ENCODE measurements around the gene HECW1.
A peak's percentile ranks its signal among the peaks of the same experiment; 100 is the strongest.

HECW1 gene

GRCh38 chr7:43385309-43385680 lies 272.8 kb downstream of the HECW1 start:
- no peak for DNase-seq

- DNase-seq: peak; percentile 65
Measured at GRCh38 chr7:43385856-43386255, 273.4 kb downstream of the HECW1 start.

- no peak for DNase-seq
Measured at GRCh38 chr7:43387932-43388331, 275.5 kb downstream of the HECW1 start.

GRCh38 chr7:43390576-43390975 lies 278.1 kb downstream of the HECW1 start:
- DNase-seq: no peak

GRCh38 chr7:43391518-43391917 lies 279.1 kb downstream of the HECW1 start:
- no peak for DNase-seq

DNA sequence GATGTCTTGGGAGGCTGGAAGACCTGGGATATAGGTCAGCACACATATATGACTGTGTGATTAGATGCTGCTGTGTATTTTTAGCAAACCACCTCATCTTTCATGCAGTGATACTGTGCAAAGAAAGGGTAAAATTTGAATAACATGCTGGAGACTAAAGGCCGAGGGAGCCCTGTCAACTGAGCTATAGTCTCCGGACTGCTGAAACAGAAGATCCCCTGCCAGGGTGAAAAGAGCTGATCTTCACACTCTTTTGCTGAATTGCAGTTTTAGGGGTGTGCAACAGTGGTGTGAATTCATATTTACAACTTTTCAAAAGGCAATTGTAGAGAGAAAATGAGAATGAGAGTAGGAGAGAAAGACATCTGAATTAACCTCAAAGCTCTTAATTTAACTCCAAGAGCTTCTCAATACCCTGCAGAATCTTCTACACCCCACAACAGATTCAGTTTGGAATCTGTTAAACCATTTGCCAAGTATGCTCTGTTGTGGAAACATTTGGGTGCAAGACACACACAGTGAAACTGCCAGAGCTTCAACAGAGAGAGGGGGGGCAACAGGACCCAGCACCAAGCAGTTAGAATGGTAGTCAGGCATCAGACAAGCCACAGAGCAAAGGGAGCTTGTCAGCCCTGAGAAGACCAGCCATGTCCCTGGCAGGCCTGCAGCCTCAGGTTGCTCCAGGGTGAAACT lies 280.3 kb downstream of the HECW1 start:
- DNase-seq: no peak

GRCh38 chr7:43394441-43395130 lies 282.1 kb downstream of the HECW1 start:
- DNase-seq: no peak

DNA sequence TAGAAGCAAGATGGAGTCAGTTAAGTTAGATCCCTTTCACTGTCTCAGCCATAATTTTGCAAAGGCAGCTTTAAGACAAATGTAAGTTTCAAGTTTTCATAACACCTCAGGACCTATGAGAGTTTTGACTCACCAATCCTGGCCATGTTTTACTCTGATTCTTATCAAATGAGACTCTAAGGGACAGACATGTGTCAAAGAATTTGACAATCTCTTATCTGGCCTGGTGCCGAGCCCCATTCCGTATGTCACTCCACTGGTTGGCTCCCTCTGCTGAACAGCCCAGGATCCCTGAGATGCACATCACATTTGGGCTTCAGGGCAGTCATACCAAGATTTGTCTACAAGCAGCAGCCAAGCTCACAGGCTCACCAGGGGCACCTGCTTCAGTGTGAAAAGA lies 282.9 kb downstream of the HECW1 start:
- DNase-seq: no peak

DNA sequence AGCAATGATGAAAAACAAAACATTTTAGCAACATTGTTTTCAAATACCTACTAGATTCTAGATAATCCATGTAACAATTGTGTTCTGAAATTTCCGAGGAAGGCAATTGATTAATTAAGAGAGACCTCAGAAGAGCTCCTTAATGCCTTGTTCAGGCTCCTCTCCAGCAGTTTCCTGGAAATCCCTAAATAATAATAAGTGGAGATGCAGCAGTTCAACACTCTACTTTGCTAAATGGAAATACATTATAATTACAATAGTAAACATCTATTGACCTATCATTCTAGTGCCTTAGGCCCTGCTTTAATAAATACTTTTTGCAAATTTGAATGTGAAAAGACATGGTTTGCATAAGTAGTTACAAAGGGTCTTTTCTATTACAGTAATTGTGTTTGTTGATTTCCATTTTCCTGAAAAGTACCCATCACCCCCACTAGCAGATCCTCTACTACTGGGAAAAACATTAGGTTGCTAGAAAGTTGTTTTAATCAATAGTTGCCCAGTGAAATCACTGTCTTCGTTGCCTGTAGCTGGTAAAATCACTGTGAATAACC lies 283.8 kb downstream of the HECW1 start:
- no peak for DNase-seq

DNA sequence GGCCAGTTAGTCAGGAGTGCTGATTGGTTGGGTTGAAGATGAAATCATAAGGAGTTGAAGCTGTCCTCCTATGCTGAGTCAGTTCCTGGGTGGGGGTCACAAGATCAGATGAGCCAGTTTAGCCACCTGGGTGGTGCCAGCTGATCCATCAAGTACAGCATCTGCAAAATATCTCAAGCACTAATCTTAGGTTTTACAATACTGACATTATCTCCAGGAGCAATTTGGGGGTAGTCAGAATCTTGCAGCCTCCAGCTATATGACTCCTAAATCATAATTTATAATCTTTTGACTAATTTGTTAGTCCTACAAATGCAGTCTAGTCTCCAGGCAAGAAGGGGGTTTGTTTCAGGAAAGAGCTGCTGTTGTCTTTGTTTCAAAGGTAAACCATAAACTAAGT lies 286.4 kb downstream of the HECW1 start:
- no peak for DNase-seq

DNA sequence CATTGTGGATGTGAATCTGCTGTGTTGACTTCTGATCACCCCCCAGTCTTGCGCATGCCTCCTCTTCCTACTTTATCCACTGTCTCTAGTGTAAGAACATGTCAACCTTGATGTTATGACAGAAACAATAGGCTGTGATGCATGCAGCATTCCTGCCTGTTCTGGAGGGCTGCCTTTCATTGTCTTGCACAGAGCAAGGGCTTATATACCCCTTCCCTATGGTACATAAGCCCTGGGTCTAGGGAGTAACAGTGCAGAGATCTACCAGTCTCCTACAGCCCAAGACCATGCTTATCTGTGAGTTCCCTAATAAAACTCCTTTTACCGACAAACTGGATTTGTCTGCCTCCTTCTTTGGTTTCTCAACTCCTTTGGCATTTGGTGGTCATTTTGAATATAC lies 293.5 kb downstream of the HECW1 start:
- no peak for DNase-seq

DNA sequence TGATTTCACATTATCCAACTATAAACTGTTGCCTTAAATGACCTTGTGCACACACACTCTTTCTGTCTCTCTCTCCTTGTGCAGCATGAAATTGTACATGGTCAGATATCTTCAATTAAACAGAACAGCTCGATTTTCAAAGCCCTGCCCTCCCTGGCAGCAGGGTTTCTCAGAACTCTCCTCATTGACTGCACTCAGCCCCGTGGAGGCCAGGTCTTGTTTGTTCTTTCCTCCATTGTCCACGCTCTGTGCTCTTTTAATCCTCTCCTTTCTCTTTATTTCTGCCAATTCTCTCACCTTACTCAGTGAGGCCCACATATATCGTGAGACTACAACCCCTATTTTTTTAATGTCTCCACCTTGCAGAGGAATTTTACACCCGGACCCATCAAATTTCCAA lies 294.5 kb downstream of the HECW1 start:
- DNase-seq: no peak

- DNase-seq: no peak
Measured at GRCh38 chr7:43408981-43409380, 296.5 kb downstream of the HECW1 start.

DNA sequence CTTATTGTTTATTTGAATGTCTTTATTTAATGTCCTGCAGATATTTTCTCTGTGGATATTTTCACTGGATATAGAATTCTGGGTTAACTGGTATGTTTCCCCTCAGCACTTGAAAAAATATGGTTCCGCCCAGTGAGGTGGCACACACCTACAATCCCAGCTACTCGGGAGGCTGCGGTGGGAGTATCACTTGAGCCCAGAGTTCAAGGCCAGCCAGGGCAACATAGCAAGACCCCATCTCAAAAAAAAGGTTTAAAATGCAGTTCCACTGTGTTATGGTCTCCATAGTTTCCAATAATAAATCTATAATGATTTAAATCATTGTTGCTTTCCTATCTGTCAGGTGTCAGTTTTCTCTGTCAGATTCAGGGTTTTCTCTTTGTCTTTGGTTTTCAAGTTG lies 305.0 kb downstream of the HECW1 start:
- DNase-seq: no peak

DNA sequence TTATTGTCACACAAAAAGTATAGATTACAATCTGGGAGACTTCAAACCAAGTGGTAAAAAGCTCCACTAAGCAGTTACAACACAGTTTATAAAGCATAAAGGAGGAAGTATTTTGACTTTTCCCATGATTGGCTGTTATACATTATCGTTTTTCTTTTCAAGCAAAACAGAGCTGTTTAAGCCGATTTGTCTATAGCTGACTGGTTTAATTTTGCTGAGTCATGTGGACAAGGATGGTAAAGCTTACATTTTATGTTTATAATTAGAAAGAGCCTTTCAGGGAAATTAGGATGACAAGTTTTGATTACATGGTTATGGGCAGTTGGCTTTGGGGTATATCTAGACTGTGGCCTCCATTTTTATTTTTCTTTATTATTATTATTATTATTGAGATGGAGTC lies 318.0 kb downstream of the HECW1 start:
- no peak for DNase-seq

DNA sequence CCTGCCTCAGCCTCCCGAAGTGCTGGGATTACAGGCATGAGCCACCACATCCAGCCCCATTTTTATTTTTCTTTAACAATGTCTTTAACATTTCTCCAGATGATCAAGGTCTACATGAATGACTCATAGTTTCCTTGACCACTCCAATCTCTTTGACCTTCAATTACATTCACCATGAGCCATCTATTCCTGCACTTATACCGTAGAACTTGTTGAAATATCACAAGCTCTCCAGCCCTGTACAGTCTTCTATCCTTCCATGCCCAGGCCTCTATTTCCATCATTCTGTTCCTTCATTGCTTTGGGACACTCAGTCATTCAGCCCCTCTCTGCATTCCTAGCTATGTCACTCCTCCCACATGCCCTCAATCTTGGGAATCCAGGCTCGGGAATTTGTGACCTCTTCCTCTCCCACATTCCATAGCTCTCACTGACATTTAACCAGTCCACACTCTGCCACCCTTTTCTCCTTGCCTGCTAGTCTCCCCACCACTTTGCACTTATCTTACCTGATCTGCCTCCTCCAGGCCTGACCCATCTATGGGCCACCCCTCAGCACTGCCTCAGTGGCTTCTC lies 318.7 kb downstream of the HECW1 start:
- no peak for DNase-seq

- no peak for DNase-seq
Measured at GRCh38 chr7:43433639-43434038, 321.2 kb downstream of the HECW1 start.

GRCh38 chr7:43437001-43437400 lies 324.6 kb downstream of the HECW1 start:
- no peak for DNase-seq

DNA sequence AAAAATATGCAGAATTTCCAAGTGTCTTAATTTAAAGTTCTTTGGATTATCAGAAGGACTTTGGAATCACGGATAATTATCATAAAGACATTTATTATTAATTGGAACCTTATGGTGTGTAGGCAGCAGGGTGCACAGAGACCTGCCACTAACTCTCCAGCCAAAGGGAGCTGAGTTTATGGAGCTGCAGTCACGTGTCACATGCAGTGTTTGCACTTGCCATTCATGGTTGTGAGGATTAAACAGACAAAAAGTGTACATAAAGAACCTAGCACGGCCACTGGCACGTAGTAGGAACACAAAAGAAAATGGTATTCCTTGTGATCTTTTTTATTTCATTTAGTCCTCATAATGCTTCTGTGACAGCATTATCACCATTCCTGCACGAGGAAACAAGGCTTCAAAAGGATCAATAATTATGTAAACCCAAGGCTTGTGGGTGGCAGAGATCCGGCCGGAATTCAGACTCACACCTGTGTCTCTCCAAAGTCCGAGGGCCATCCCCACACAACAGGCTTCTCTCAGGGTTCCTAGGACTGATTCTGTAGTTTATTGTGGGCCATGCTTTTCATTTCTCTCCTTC lies 326.5 kb downstream of the HECW1 start:
- DNase-seq: no peak

GRCh38 chr7:43439631-43440401 lies 327.4 kb downstream of the HECW1 start:
- DNase-seq: peak; percentile 78

DNA sequence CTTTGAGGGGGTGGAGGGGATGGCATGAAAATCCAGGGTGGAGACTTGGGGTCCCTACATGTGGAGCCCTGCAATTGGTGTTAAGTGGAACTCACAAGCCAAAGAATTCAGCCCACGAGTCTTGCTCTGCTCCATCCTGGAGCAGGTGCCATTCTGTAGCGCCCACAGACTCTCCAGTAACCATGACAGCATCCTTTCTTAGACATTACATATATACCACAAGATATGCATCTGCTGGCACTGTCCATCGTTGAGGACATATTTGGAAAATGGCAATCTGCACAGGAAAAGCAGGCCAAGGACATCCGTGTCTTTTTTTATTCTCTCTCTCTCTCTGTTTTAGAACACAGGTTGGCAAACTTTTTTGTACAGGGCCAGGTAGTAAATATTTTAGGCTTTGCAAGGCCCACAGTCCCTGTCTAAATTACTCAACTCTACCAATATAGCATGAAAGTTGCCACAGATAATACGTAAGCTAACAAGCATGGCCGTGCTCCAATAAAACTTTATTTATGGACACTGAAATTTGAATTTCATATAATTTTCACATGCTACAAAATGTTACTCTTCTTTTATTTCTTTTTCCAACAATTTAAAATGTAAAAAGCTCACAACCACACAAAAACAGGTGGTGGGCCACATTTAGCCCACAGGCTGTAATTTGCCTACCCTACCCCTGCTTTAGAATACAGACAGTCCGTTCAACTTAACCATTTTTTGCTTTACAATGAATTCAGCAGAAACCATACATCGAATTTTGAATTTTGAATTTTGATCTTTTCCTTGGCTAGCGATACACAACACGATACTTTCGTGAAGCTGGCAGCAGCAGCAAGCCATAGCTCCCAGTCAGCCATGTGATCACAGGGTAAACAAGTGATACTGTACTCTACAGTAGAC lies 329.0 kb downstream of the HECW1 start:
- no peak for DNase-seq

- no peak for DNase-seq
Measured at GRCh38 chr7:43443381-43443780, 330.9 kb downstream of the HECW1 start.
